Adrenal gland (tissue), 12 donors: ENCODE data around the gene SEH1L. TPM values are rescaled to one million over a fixed set of nuclear protein-coding genes. Genes with fewer than 3 reads are reported as not detected.
A peak's percentile ranks its signal among the peaks of the same experiment; 100 is the strongest.

Experiments used
- DNase-seq, 7 donors: peaks; one replicate each; pipeline ENCODE4 v3.0.0-alpha.2; 2019 to 2020
- H3K27ac ChIP-seq, 5 donors: fragments of 200-600 bp; sonication (generic) in 4 of 5; 1 replicate in 3 of 5; 2 replicates in 2 of 5; pipeline versions ENCODE4 v1.5.1 to v1.8.0; 2016 to 2020; ENCODE audit warnings: mild to moderate bottlenecking in 1 of 5
- H3K27me3 ChIP-seq: fragments of 200-600 bp; 2 replicates; pipeline ENCODE4 v1.8.0; 2021
- H3K36me3 ChIP-seq, 2 donors: fragments of 200-600 bp; replicated peaks in 1 of 2; 1 replicate in 1 of 2; 2 replicates in 1 of 2; pipeline versions ENCODE4 v1.5.1 to v1.8.0; 2018 to 2022
- H3K4me1 ChIP-seq, 2 donors: fragments of 200-600 bp; replicated peaks in 1 of 2; 1 replicate in 1 of 2; 2 replicates in 1 of 2; pipeline versions ENCODE4 v1.5.1 to v1.8.0; 2018 to 2021
- H3K4me3 ChIP-seq, 4 donors: fragments of 200-600 bp; sonication (generic) in 3 of 4; one replicate each; pipeline ENCODE4 v1.5.1; 2016 to 2018
- H3K9me3 ChIP-seq, 3 donors: fragments of 200-600 bp; sonication (generic) in 1 of 3; replicated peaks in 1 of 3; 1 replicate in 2 of 3; 2 replicates in 1 of 3; pipeline versions ENCODE4 v1.5.1 to v1.8.0; 2016 to 2021
- CTCF ChIP-seq, 6 experiments: fragments of 450-650 bp in 4 of 6; fragments of 200-600 bp in 2 of 6; sonication (generic) in 1 of 6; IDR thresholded peaks; 1 replicate in 5 of 6; 2 replicates in 1 of 6; pipeline versions ENCODE4 v1.5.1 to v1.8.0; 2016 to 2021; ENCODE audit warnings: antibody characterized with exemption in 6 of 6, mild to moderate bottlenecking in 2 of 6, moderate library complexity in 1 of 6
- POLR2A ChIP-seq, 2 donors: fragments of 450-650 bp; IDR thresholded peaks; one replicate each; pipeline ENCODE4 v1.6.1; 2017; ENCODE audit warnings: antibody characterized with exemption in 2 of 2, mild to moderate bottlenecking in 2 of 2, moderate library complexity in 1 of 2
- WGBS, 4 donors: extraction: QIAGEN DNeasy Blood & Tissue Kit in 2 of 4; methylation state at CpG; one replicate each; pipeline versions ENCODE4 v1.1.5 to v1.1.7; 2013 to 2017; 5-methylcytosine and 5-hydroxymethylcytosine counted together
- intact Hi-C, 2 donors: fragments of 100-400 bp; cut with DNase I; formaldehyde crosslinking; loops; one replicate each; pipeline versions ENCODE4 v1.14.1 to v1.15.0; 2022 to 2023
- polyA plus RNA-seq, 3 donors: library from polyadenylated mRNA; stranded (reverse); fragments of 200-250 nt in 2 of 3; fragments of 350-450 nt in 1 of 3; fragmentation: Illumina TruSeq in 1 of 3; extraction: RNeasy Lipid Tissue Mini Kit (QIAGEN cat#74804) in 1 of 3; gene quantifications; one replicate each; pipeline ENCODE4 v1.2.3, GENCODE V29; 2013 to 2014
- total RNA-seq, 9 donors: library from RNA; depleted of rRNA in 4 of 9; stranded (reverse); fragments of >200 nt in 4 of 9; fragments of 120-200 nt in 1 of 9; fragmentation: NEBNext Ultra II Directional in 1 of 9; extraction: Animal tissue kit (Norgen Biotek cat#: 25700) in 1 of 9; gene quantifications; one replicate each; pipeline versions ENCODE4 v1.1.0 to v1.2.4, GENCODE V29; 2013 to 2023
- donor health status: healthy with polysubstance abuse.
- donor health status: Bipolar disorder and iron deficiency.
- donor health status: DM: yes; HTN: yes; CAD: no.
- donor health status: DM: no; HTN: no; CAD: no.
- donor health status: DM: no; HTN: no; CAD: no.
- donor health status: DM: yes; HTN: yes; CAD: no.

The SEH1L gene
- total and polyA plus RNA-seq, 12 donors: 6.8 to 44.5 (median 23.7) TPM

GRCh38 chr18:12939162-12939561 lies 8.6 kb upstream of the SEH1L start:
- TF ChIP-seq CTCF (IDR thresholded peaks at IDR 0.05): no peak
- no peak for TF ChIP-seq POLR2A (IDR thresholded peaks at IDR 0.05)
- no peaks in the 10 kb centered on the region for H3K4me1 ChIP-seq
- intact Hi-C loops: loop anchor here in 1 of 2 donors (5.0 kb wide), 1 partner anchor 42 kb away; no protein-coding TSS in a partner anchor
- no peaks in the 10 kb centered on the region for H3K27me3 ChIP-seq
- no peak for DNase-seq
- 82 to 91% (median 85%) methylated on average over 2 of the region's 2 CpGs for WGBS, 4 donors
- H3K27ac ChIP-seq: no peak overlapping the region
- H3K4me3 ChIP-seq: no peak overlapping the region
- no peaks in the 10 kb centered on the region for H3K36me3 ChIP-seq
- no peaks in the 10 kb centered on the region for H3K9me3 ChIP-seq

DNA sequence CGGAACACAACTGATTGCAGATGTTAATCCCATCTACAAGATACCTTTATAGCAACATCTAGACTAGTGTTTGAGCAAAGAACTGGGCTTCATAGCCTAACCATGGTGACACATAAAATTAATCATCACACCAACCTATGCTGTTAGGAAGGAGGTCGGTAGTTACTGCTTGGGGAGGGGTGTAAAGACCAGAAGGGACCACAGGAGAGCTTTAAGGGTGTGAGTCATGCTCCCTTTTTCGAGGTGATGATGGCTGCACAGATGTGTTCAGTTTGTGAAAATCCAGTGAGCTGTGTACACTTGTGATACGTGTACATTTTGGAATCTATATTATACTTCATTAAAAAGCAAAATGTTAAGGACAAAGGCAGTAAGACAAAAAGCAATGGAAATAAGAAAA lies 4.6 kb upstream of the SEH1L start:
- H3K27me3 ChIP-seq: no peaks in the 10 kb centered on the region
- H3K4me3 ChIP-seq: no peak overlapping the region
- H3K36me3 ChIP-seq: no peaks in the 10 kb centered on the region
- H3K4me1 ChIP-seq: peaks cover 0 to 9% of the 10 kb centered on the region in 2 donors
- DNase-seq: no peak
- intact Hi-C loops: no loop called here
- WGBS, 4 donors: 68 to 85% (median 74%) methylated on average over 4 of the region's 4 CpGs
- no peak overlapping the region for H3K27ac ChIP-seq
- no peaks in the 10 kb centered on the region for H3K9me3 ChIP-seq
- TF ChIP-seq POLR2A (IDR thresholded peaks at IDR 0.05) (no peak), CTCF (IDR thresholded peaks at IDR 0.05) (no peak)

- Histone ChIP-seq H3K4me3 (no peak overlapping the region), H3K27ac (no peak overlapping the region), H3K36me3 (no peaks in the 10 kb centered on the region), H3K27me3 (no peaks in the 10 kb centered on the region), H3K4me1 (peaks cover 0 to 16% of the 10 kb centered on the region in 2 donors), H3K9me3 (no peaks in the 10 kb centered on the region)
- 53 to 64% (median 57%) methylated on average over 4 of the region's 4 CpGs for WGBS, 4 donors
- no peak for TF ChIP-seq POLR2A (IDR thresholded peaks at IDR 0.05)
- TF ChIP-seq CTCF (IDR thresholded peaks at IDR 0.05): no peak
- peak; percentile 20 to 60 (median 35) for DNase-seq
- intact Hi-C loops: no loop called here
These were observed 3.1 kb upstream of the SEH1L start for GRCh38 chr18:12944709-12945108.

DNA sequence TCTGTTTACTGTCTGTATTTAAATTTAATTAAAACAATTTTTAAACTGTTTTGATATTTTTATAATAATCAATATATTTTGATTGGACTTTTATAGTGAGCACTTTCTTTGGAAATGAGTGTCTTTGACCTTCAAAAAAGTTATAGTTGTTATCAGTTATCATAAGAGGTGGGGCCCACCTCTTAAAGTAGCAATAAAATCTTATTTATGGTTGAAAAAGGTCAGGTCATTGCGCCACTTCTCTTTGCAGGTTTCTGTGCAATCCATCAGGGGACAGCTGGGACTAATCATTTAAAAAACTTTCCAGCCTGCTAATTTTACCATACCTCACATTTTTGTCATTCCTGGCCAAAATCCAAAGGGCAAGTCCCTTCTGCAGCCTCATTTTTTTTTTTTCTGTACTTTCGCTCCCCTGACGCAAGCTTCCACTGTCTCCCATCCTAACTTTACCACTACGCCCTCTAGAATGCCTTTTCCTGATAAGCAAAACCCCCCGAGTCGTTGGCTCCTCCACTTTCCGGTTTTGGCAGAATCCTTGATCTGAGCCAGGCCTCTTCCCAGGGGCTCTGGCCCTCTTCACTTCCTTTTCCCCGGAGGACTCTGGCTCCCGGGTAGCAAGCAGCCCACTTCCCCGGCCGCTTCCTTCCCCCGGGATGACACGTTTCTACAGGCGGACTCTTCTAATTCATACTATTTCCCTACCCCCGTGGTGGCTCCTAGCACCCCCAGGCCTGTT lies 1.1 kb upstream of the SEH1L start:
- Histone ChIP-seq H3K27me3 (no peaks in the 10 kb centered on the region), H3K4me3 (peak overlapping the region; percentile 69 to 87 (median 79)), H3K36me3 (no peaks in the 10 kb centered on the region), H3K9me3 (no peaks in the 10 kb centered on the region), H3K4me1 (peaks cover 0 to 16% of the 10 kb centered on the region in 2 donors), H3K27ac (peak overlapping the region; percentile 98 to 100 (median 98))
- TF ChIP-seq POLR2A (IDR thresholded peaks at IDR 0.05) (no peak), CTCF (IDR thresholded peaks at IDR 0.05) (no peak)
- peak; percentile 56 to 82 (median 71) for DNase-seq
- intact Hi-C loops: no loop called here
- 1 to 2% (median 2%) methylated on average over 15 of the region's 15 CpGs for WGBS, 4 donors
